K562 (cell line): ENCODE data around the gene UBE2D3. TPM values are rescaled to one million over a fixed set of nuclear protein-coding genes. Genes with fewer than 3 reads are reported as not detected.
A peak's percentile ranks its signal among the peaks of the same experiment; 100 is the strongest.

Experiments used
- ATF6 ChIP-seq: sonication (generic); formaldehyde crosslinking; IDR thresholded peaks from 2 replicates; pipeline ENCODE4 v1.4.0; 2020; ENCODE audit warnings: mild to moderate bottlenecking, missing genetic modification reagents
- CBFB ChIP-seq: sonication (generic); formaldehyde crosslinking; IDR thresholded peaks from 2 replicates; pipeline ENCODE4 v1.4.0; 2020; ENCODE audit warnings: mild to moderate bottlenecking, missing genetic modification reagents
- CBX3 ChIP-seq, 2 experiments: IDR thresholded peaks; 1 replicate in 1 of 2; 2 replicates in 1 of 2; pipeline ENCODE4 v1.6.1; 2012; ENCODE audit warnings: inconsistent platforms in 2 of 2, low read length in 2 of 2, borderline replicate concordance in 1 of 2, control low read depth in 1 of 2
- DACH1 ChIP-seq: fragments of 450-650 bp; IDR thresholded peaks from 2 replicates; pipeline ENCODE4 v1.6.1; 2018; ENCODE audit not compliant: partially characterized antibody
- ETV1 ChIP-seq: fragments of 450-650 bp; conservative IDR thresholded peaks from 2 replicates; pipeline ENCODE4 v1.6.1; 2016; ENCODE audit warnings: missing genetic modification characterization, control low read depth, low read depth, missing compliant biosample characterization
- GMEB1 ChIP-seq: fragments of 250-450 bp; sonication (Bioruptor Pico); IDR thresholded peaks from 2 replicates; pipeline ENCODE4 v1.4.0; 2020; ENCODE audit warnings: mild to moderate bottlenecking
- GTF2E2 ChIP-seq: fragments of 200-800 bp; sonication (Bioruptor generic); IDR thresholded peaks from 2 replicates; pipeline ENCODE4 v1.6.1; 2016; ENCODE audit warnings: missing genetic modification characterization, missing compliant biosample characterization
- HNRNPK ChIP-seq: fragments of 200-400 bp; formaldehyde crosslinking; IDR thresholded peaks from one replicate; pipeline ENCODE4 v1.6.1; 2018; ENCODE audit warnings: mild to moderate bottlenecking, low read depth, low read length; ENCODE audit not compliant: poor library complexity, severe bottlenecking
- MCM7 ChIP-seq, 2 experiments: fragments of 450-650 bp; IDR thresholded peaks; 2 replicates each; pipeline ENCODE4 v1.6.1; 2016 to 2018
- MIER1 ChIP-seq: fragments of 450-650 bp; IDR thresholded peaks from 2 replicates; pipeline ENCODE4 v1.6.1; 2016; ENCODE audit warnings: antibody characterized with exemption, mild to moderate bottlenecking, low read depth
- MYBL2 ChIP-seq, 2 experiments: fragments of 450-650 bp in 1 of 2; sonication (generic) in 1 of 2; formaldehyde crosslinking in 1 of 2; IDR thresholded peaks; 2 replicates each; pipeline versions ENCODE4 v1.6.1 to v1.8.1; 2017 to 2022; ENCODE audit warnings: borderline replicate concordance in 1 of 2, inconsistent platforms in 1 of 2, low read depth in 1 of 2, mild to moderate bottlenecking in 1 of 2, missing genetic modification reagents in 1 of 2, moderate library complexity in 1 of 2
- NFE2L1 ChIP-seq: fragments of 450-650 bp; IDR thresholded peaks from 2 replicates; pipeline ENCODE4 v1.6.1; 2016; ENCODE audit warnings: missing genetic modification characterization, low read depth, mild to moderate bottlenecking, missing compliant biosample characterization, moderate library complexity, borderline replicate concordance
- NR4A1 ChIP-seq, 2 experiments: fragments of 250-450 bp in 1 of 2; fragments of 450-650 bp in 1 of 2; sonication (Bioruptor Pico) in 1 of 2; IDR thresholded peaks; 2 replicates each; pipeline versions ENCODE4 v1.4.0 to v1.6.1; 2016 to 2020; ENCODE audit warnings: mild to moderate bottlenecking in 2 of 2, missing compliant biosample characterization in 1 of 2, missing genetic modification characterization in 1 of 2, moderate library complexity in 1 of 2
- TAF9B ChIP-seq: fragments of 450-650 bp; IDR thresholded peaks from 2 replicates; pipeline ENCODE4 v1.6.1; 2018; ENCODE audit warnings: mild to moderate bottlenecking; ENCODE audit not compliant: partially characterized antibody
- VEZF1 ChIP-seq: fragments of 200-800 bp; sonication (Bioruptor generic); IDR thresholded peaks from 2 replicates; pipeline ENCODE4 v1.6.1; 2017; ENCODE audit warnings: missing genetic modification characterization, missing compliant biosample characterization
- ZFP30 ChIP-seq: fragments of 250-450 bp; sonication (Bioruptor Pico); IDR thresholded peaks from 2 replicates; pipeline ENCODE4 v1.8.0; 2022; ENCODE audit warnings: moderate library complexity, mild to moderate bottlenecking, inconsistent platforms, borderline replicate concordance
- ZNF197 ChIP-seq: fragments of 200-800 bp; sonication (Bioruptor generic); IDR thresholded peaks from 2 replicates; pipeline ENCODE4 v1.6.1; 2016; ENCODE audit warnings: low read depth, missing genetic modification characterization, missing compliant biosample characterization
- ZNF24 ChIP-seq: fragments of 450-650 bp; IDR thresholded peaks from 2 replicates; pipeline ENCODE4 v1.6.1; 2016
- ZNF668 ChIP-seq: fragments of 250-450 bp; sonication (Bioruptor Pico); IDR thresholded peaks from 2 replicates; pipeline ENCODE4 v1.8.0; 2022; ENCODE audit warnings: mild to moderate bottlenecking, inconsistent platforms
- ZZZ3 ChIP-seq: fragments of 450-650 bp; IDR thresholded peaks from 2 replicates; pipeline ENCODE4 v1.6.1; 2016; ENCODE audit warnings: antibody characterized with exemption, mild to moderate bottlenecking, moderate library complexity
- polyA plus RNA-seq, 8 experiments: library from polyadenylated mRNA; depleted of rRNA in 4 of 8; stranded (reverse) in 5 of 8; unstranded in 3 of 8; fragments of >200 nt; fragmentation: Nextera tagmentation in 2 of 8; fragmentation: Illumina TruSeq in 1 of 8; extraction: Ambion mirVana in 2 of 8; extraction: Trizol in 1 of 8; gene quantifications; 2 replicates each; pipeline versions ENCODE4 v1.2.1 to v1.2.3, GENCODE V29; 2011 to 2014; ENCODE audit warnings: inconsistent platforms in 1 of 8, missing spikeins in 1 of 8
- total RNA-seq, 7 experiments: library from RNA; depleted of rRNA in 6 of 7; stranded (reverse); fragments of >200 nt in 6 of 7; fragmentation: Illumina TruSeq in 2 of 7; extraction: Trizol in 2 of 7; gene quantifications; 2 replicates each; pipeline versions ENCODE4 v1.2.1 to v1.2.3, GENCODE V29; 2011 to 2021; ENCODE audit warnings: low replicate concordance in 1 of 7
- TF ChIP-seq, protein P1 (sequence below): fragments of 250-450 bp; sonication (Bioruptor Pico); IDR thresholded peaks from 2 replicates; pipeline ENCODE4 v1.5.0; 2021

Gene UBE2D3
- total and polyA plus RNA-seq, 9 of the 15 experiments (the other 6 are each of a cell fraction or from before 2014, with no cell fraction given), result 191 to 618 (median 292) TPM

DNA sequence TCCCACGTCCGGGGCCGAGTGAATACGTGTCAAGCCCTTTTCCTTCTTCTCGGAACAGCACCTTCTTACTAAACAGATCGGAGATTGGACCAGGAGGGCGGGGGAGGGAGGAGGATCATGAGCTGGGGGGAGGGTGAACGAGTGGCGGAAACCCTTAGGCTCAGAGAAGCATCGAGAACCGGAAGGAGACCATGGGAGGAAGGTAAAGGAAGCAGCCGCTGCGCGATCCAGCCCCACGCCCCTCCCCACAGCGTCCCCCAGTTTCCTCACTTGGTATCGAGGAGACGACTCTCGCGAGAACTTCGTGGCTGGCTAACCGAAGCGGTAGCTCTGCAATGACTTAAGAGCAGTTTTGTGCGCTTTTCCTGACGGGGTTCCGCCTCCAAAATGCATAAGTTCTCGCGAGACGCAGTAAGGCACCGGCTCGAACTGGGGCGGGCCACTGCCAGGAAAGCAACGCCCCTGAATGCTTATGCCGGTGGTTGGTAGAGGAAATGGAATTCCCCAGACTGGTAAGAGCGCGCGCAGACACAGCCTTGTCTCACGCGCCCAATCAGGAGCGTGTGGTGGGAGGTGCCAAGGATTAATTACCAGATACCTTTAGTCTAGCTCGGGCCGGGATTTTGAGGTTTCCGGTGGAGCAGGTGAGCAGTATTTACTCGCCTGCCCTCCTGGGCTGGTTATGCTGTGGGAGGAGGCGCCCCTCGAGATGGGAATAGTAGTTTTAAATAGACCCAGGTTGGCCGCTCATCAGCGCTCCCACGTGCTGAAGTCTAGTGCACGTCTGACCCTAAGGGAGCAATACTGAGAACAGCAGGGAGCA, 534 bp upstream of the UBE2D3 start (continued):
- no peak for TF ChIP-seq GMEB1 (CRISPR knock-in tag)
- peak; percentile 90 for TF ChIP-seq VEZF1 (CRISPR knock-in tag)
- no peak for TF ChIP-seq CBX3 (IDR thresholded peaks at IDR 0.05; ENCODE audit: borderline replicate concordance in 1 of 2, low read length in 2 of 2)
- peak; percentile 91; the same call in 1 of the 2 replicates for TF ChIP-seq ATF6 (CRISPR knock-in tag)
- TF ChIP-seq, protein P1, sequence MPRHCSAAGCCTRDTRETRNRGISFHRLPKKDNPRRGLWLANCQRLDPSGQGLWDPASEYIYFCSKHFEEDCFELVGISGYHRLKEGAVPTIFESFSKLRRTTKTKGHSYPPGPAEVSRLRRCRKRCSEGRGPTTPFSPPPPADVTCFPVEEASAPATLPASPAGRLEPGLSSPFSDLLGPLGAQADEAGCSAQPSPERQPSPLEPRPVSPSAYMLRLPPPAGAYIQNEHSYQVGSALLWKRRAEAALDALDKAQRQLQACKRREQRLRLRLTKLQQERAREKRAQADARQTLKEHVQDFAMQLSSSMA (CRISPR knock-in tag), result peak; percentile 39; the same call in 1 of the 2 replicates
- TF ChIP-seq MIER1, result no peak
- peak; percentile 90 for TF ChIP-seq ETV1 (tag)
- TF ChIP-seq HNRNPK, result no peak
- TF ChIP-seq ZNF668 (CRISPR knock-in tag), result no peak
- no peak for TF ChIP-seq ZNF24
- TF ChIP-seq MYBL2 (IDR thresholded peaks at IDR 0.05; ENCODE audit: low read depth), result no peak
- TF ChIP-seq MYBL2 (CRISPR knock-in tag; IDR thresholded peaks at IDR 0.05; ENCODE audit: borderline replicate concordance), result no peak
- TF ChIP-seq NR4A1 (CRISPR knock-in tag; IDR thresholded peaks at IDR 0.05), result no peak
- TF ChIP-seq NR4A1 (tag; IDR thresholded peaks at IDR 0.05), result no peak
- no peak for TF ChIP-seq ZZZ3
- no peak for TF ChIP-seq NFE2L1 (tag)
- TF ChIP-seq CBFB (CRISPR knock-in tag), result 0 out of 2 replicates have a peak, but pooled peaks have one; percentile 45
- TF ChIP-seq MCM7 (IDR thresholded peaks at IDR 0.05), result no peak
- TF ChIP-seq DACH1, result peak; percentile 73
- no peak for TF ChIP-seq ZNF197 (CRISPR knock-in tag)
- TF ChIP-seq GTF2E2 (tag), result peak; percentile 90
- no peak for TF ChIP-seq ZFP30
- peak; percentile 80 for TF ChIP-seq TAF9B
